CD14-positive monocyte (primary cell): ENCODE data around the gene SLC27A5. TPM values are rescaled to one million over a fixed set of nuclear protein-coding genes. Genes with fewer than 3 reads are reported as not detected.

Experiments
- DNase-seq, 3 donors: peaks; one replicate each; pipeline ENCODE4 v3.0.0-alpha.2; 2011 to 2022
- H2AFZ ChIP-seq: 2 replicates; pipeline ENCODE4 v1.6.0; 2012; ENCODE audit warnings: mild to moderate bottlenecking, low read depth, low read length, inconsistent platforms; ENCODE audit not compliant: insufficient read depth, poor library complexity, severe bottlenecking
- H3K27ac ChIP-seq, 2 donors: 1 replicate in 1 of 2; 2 replicates in 1 of 2; pipeline ENCODE4 v1.5.1; 2012 to 2013; ENCODE audit warnings: low read length in 2 of 2, control low read depth in 1 of 2, inconsistent platforms in 1 of 2, low read depth in 1 of 2, mild to moderate bottlenecking in 1 of 2
- H3K27me3 ChIP-seq, 2 donors: one replicate each; pipeline versions ENCODE4 v1.6.0 to v1.6.1; 2011 to 2013; ENCODE audit warnings: low read length in 2 of 2; ENCODE audit not compliant: control insufficient read depth in 2 of 2, insufficient read depth in 2 of 2
- H3K36me3 ChIP-seq, 2 donors: replicated peaks in 1 of 2; 1 replicate in 1 of 2; 2 replicates in 1 of 2; pipeline versions ENCODE4 v1.5.1 to v1.6.1; 2012 to 2013; ENCODE audit warnings: low read length in 2 of 2, control low read depth in 1 of 2, inconsistent platforms in 1 of 2, mild to moderate bottlenecking in 1 of 2; ENCODE audit not compliant: insufficient read depth in 2 of 2, control insufficient read depth in 1 of 2
- H3K4me1 ChIP-seq, 2 donors: 1 replicate in 1 of 2; 2 replicates in 1 of 2; pipeline versions ENCODE4 v1.5.1 to v1.6.1; 2012 to 2013; ENCODE audit warnings: low read length in 2 of 2, control low read depth in 1 of 2, inconsistent platforms in 1 of 2, mild to moderate bottlenecking in 1 of 2, moderate library complexity in 1 of 2; ENCODE audit not compliant: insufficient read depth in 2 of 2, control insufficient read depth in 1 of 2
- H3K4me2 ChIP-seq: replicated peaks from 2 replicates; pipeline ENCODE3; 2012; ENCODE audit warnings: low read length, moderate library complexity, mild to moderate bottlenecking; ENCODE audit not compliant: poor library complexity, severe bottlenecking; ENCODE audit errors: extremely low read depth
- H3K4me3 ChIP-seq, 3 experiments: fragments of 200-600 bp in 1 of 3; sonication (generic) in 1 of 3; replicated peaks in 1 of 3; 1 replicate in 2 of 3; 2 replicates in 1 of 3; pipeline ENCODE4 v1.5.1; 2011 to 2013; ENCODE audit warnings: low read length in 3 of 3, mild to moderate bottlenecking in 3 of 3, control low read depth in 2 of 3, low read depth in 2 of 3, inconsistent platforms in 1 of 3, moderate library complexity in 1 of 3
- H3K79me2 ChIP-seq: 2 replicates; pipeline ENCODE4 v1.6.0; 2012; ENCODE audit warnings: mild to moderate bottlenecking, control low read depth, inconsistent platforms, low read length, moderate library complexity; ENCODE audit not compliant: insufficient read depth
- H3K9ac ChIP-seq: 2 replicates; pipeline ENCODE4 v1.6.0; 2017; ENCODE audit warnings: low read length, mild to moderate bottlenecking; ENCODE audit not compliant: insufficient read depth, poor library complexity, severe bottlenecking
- H3K9me3 ChIP-seq, 2 donors: replicated peaks in 1 of 2; 1 replicate in 1 of 2; 2 replicates in 1 of 2; pipeline versions ENCODE4 v1.5.1 to v1.6.1; 2012 to 2013; ENCODE audit warnings: low read length in 2 of 2, control low read depth in 1 of 2; ENCODE audit not compliant: control insufficient read depth in 1 of 2, insufficient read depth in 1 of 2
- H4K20me1 ChIP-seq: 2 replicates; pipeline ENCODE4 v1.6.0; 2012; ENCODE audit warnings: mild to moderate bottlenecking, low read length, control low read depth, moderate library complexity; ENCODE audit not compliant: insufficient read depth
- H3K27ac Mint-ChIP-seq, 7 donors: one replicate each; pipeline ENCODE4 v1.8.0; 2020; ENCODE audit warnings: mild to moderate bottlenecking in 7 of 7, mixed read lengths in 7 of 7, moderate library complexity in 6 of 7, inconsistent platforms in 2 of 7
- H3K27me3 Mint-ChIP-seq, 3 donors: one replicate each; pipeline ENCODE4 v1.8.0; 2021 to 2022; ENCODE audit warnings: low read depth in 3 of 3, mild to moderate bottlenecking in 3 of 3, mixed read lengths in 3 of 3, moderate library complexity in 3 of 3, inconsistent platforms in 1 of 3
- H3K36me3 Mint-ChIP-seq, 2 donors: one replicate each; pipeline ENCODE4 v1.8.0; 2020; ENCODE audit warnings: mixed read lengths in 2 of 2, inconsistent platforms in 1 of 2, mild to moderate bottlenecking in 1 of 2
- H3K4me1 Mint-ChIP-seq: one replicate; pipeline ENCODE4 v1.8.0; 2020; ENCODE audit warnings: mild to moderate bottlenecking, mixed read lengths
- H3K4me3 Mint-ChIP-seq, 2 donors: one replicate each; pipeline ENCODE4 v1.8.0; 2020; ENCODE audit warnings: mild to moderate bottlenecking in 2 of 2, mixed read lengths in 2 of 2, moderate library complexity in 1 of 2
- H3K9me3 Mint-ChIP-seq, 7 donors: one replicate each; pipeline ENCODE4 v1.8.0; 2020 to 2022; ENCODE audit warnings: mixed read lengths in 7 of 7, mild to moderate bottlenecking in 6 of 7, moderate library complexity in 6 of 7, inconsistent platforms in 2 of 7
- WGBS: methylation state at CpG from one replicate; pipeline ENCODE4 v1.1.5; 2013; ENCODE audit warnings: missing lambda C conversion rate; ENCODE audit not compliant: insufficient coverage; 5-methylcytosine and 5-hydroxymethylcytosine counted together
- intact Hi-C, 2 donors: fragments of 100-400 bp; cut with micrococcal nuclease; formaldehyde crosslinking; loops; one replicate each; pipeline versions ENCODE4 v1.15.0 to v1.15.1; 2023
- polyA plus RNA-seq, 3 donors: library from polyadenylated mRNA; depleted of rRNA in 1 of 3; unstranded in 2 of 3; stranded (reverse) in 1 of 3; fragments of 300-500 nt in 2 of 3; fragments of >200 nt in 1 of 3; fragmentation: Illumina TruSeq in 2 of 3; gene quantifications; 1 replicate in 2 of 3; 2 replicates in 1 of 3; pipeline ENCODE4 v1.2.3, GENCODE V29; 2012 to 2021
- TF ChIP-seq, protein P1 (sequence below): fragments of 200-600 bp; IDR thresholded peaks from one replicate; pipeline ENCODE4 v1.8.0; 2022; ENCODE audit warnings: antibody characterized with exemption, mild to moderate bottlenecking

Gene SLC27A5
- polyA plus RNA-seq, 3 donors: 1.5 to 2.9 (median 2.8) TPM

- H3K9ac ChIP-seq: no peak overlapping the region
- H3K27ac ChIP-seq: no peak overlapping the region
- no peak for DNase-seq
- Mint-ChIP-seq H3K9me3 (no peaks in the 10 kb centered on the region), H3K27ac (no peak overlapping the region), H3K27me3 (peaks cover 0 to 6% (median 2%) of the 10 kb centered on the region in 3 donors), H3K36me3 (peaks cover 3 to 8% of the 10 kb centered on the region in 2 donors), H3K4me1 (peaks cover 9% of the 10 kb centered on the region), H3K4me3 (no peak overlapping the region)
- H3K9me3 ChIP-seq: no peaks in the 10 kb centered on the region
- H3K4me3 ChIP-seq: no peak overlapping the region
- intact Hi-C loops: no loop called here
- no peak overlapping the region for H3K4me2 ChIP-seq
- no peaks in the 10 kb centered on the region for H3K79me2 ChIP-seq
- no CpG with 5 or more reads among the region's 2 CpGs for WGBS
- no peak overlapping the region for H2AFZ ChIP-seq
- TF ChIP-seq, protein P1, sequence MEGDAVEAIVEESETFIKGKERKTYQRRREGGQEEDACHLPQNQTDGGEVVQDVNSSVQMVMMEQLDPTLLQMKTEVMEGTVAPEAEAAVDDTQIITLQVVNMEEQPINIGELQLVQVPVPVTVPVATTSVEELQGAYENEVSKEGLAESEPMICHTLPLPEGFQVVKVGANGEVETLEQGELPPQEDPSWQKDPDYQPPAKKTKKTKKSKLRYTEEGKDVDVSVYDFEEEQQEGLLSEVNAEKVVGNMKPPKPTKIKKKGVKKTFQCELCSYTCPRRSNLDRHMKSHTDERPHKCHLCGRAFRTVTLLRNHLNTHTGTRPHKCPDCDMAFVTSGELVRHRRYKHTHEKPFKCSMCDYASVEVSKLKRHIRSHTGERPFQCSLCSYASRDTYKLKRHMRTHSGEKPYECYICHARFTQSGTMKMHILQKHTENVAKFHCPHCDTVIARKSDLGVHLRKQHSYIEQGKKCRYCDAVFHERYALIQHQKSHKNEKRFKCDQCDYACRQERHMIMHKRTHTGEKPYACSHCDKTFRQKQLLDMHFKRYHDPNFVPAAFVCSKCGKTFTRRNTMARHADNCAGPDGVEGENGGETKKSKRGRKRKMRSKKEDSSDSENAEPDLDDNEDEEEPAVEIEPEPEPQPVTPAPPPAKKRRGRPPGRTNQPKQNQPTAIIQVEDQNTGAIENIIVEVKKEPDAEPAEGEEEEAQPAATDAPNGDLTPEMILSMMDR: no peak
- peaks cover 8 to 11% of the 10 kb centered on the region in 2 donors for H3K4me1 ChIP-seq
- no peaks in the 10 kb centered on the region for H4K20me1 ChIP-seq
- H3K27me3 ChIP-seq: no peaks in the 10 kb centered on the region
- peaks cover 0 to 6% of the 10 kb centered on the region in 2 donors for H3K36me3 ChIP-seq
These were observed 31.0 kb downstream of the SLC27A5 start for GRCh38 chr19:58480831-58481230.

- no peak overlapping the region for H3K4me3 Mint-ChIP-seq
- H3K4me1 ChIP-seq: peaks cover 8 to 12% of the 10 kb centered on the region in 2 donors
- DNase-seq: no peak
- H3K27me3 Mint-ChIP-seq: peaks cover 0 to 6% (median 2%) of the 10 kb centered on the region in 3 donors
- no peak overlapping the region for H3K4me3 ChIP-seq
- TF ChIP-seq, protein P1: no peak
- H3K27ac Mint-ChIP-seq: no peak overlapping the region
- peaks cover 9% of the 10 kb centered on the region for H3K4me1 Mint-ChIP-seq
- no peaks in the 10 kb centered on the region for H3K9me3 ChIP-seq
- no peaks in the 10 kb centered on the region for H3K79me2 ChIP-seq
- 95% methylated on average over 20 of the region's 20 CpGs for WGBS
- H3K9ac ChIP-seq: no peak overlapping the region
- intact Hi-C loops: no loop called here
- no peaks in the 10 kb centered on the region for H3K9me3 Mint-ChIP-seq
- H4K20me1 ChIP-seq: no peaks in the 10 kb centered on the region
- no peak overlapping the region for H2AFZ ChIP-seq
- no peaks in the 10 kb centered on the region for H3K27me3 ChIP-seq
- no peak overlapping the region for H3K27ac ChIP-seq
- H3K36me3 Mint-ChIP-seq: peaks cover 3 to 8% of the 10 kb centered on the region in 2 donors
- H3K4me2 ChIP-seq: no peak overlapping the region
- peaks cover 0 to 6% of the 10 kb centered on the region in 2 donors for H3K36me3 ChIP-seq
These were observed 31.3 kb downstream of the SLC27A5 start for GRCh38 chr19:58480481-58480830.
